Liver (tissue), 9 donors: Measurements from ENCODE around the gene PRODH. TPM values are rescaled to one million over a fixed set of nuclear protein-coding genes. Genes with fewer than 3 reads are reported as not detected.
"Not testable (repeated sequence)": the region's sequence is repeated elsewhere in the genome, so short reads cannot be mapped to it uniquely, and the experiment has no call there.

Experiments used
- DNase-seq: peaks from one replicate; pipeline ENCODE4 v3.0.0-alpha.2; 2017; ENCODE audit warnings: low spot score
- H3K27ac ChIP-seq, 2 donors: one replicate each; pipeline ENCODE4 v1.7.0; 2013; ENCODE audit warnings: inconsistent platforms in 2 of 2, low read length in 2 of 2, control low read depth in 1 of 2, low read depth in 1 of 2, mild to moderate bottlenecking in 1 of 2
- H3K27me3 ChIP-seq, 4 donors: one replicate each; pipeline versions ENCODE4 v1.6.1 to v1.7.0; 2013; ENCODE audit warnings: low read length in 3 of 4, inconsistent platforms in 1 of 4, mild to moderate bottlenecking in 1 of 4, moderate library complexity in 1 of 4; ENCODE audit not compliant: control insufficient read depth in 4 of 4, insufficient read depth in 4 of 4
- H3K36me3 ChIP-seq, 4 donors: one replicate each; pipeline versions ENCODE4 v1.6.1 to v1.7.0; 2013; ENCODE audit warnings: low read length in 3 of 4, mild to moderate bottlenecking in 3 of 4, low read depth in 1 of 4, moderate library complexity in 1 of 4; ENCODE audit not compliant: control insufficient read depth in 4 of 4, insufficient read depth in 3 of 4
- H3K4me1 ChIP-seq, 4 donors: one replicate each; pipeline versions ENCODE4 v1.6.1 to v1.7.0; 2013; ENCODE audit warnings: low read length in 3 of 4, mild to moderate bottlenecking in 3 of 4, moderate library complexity in 1 of 4; ENCODE audit not compliant: control insufficient read depth in 4 of 4, insufficient read depth in 4 of 4
- H3K4me3 ChIP-seq, 3 donors: one replicate each; pipeline versions ENCODE4 v1.6.1 to v1.7.0; 2013; ENCODE audit warnings: low read length in 3 of 3, control low read depth in 1 of 3, low read depth in 1 of 3, mild to moderate bottlenecking in 1 of 3
- H3K9ac ChIP-seq, 2 donors: one replicate each; pipeline ENCODE4 v1.7.0; 2013; ENCODE audit warnings: low read length in 2 of 2, mild to moderate bottlenecking in 2 of 2, moderate library complexity in 2 of 2, control low read depth in 1 of 2, low read depth in 1 of 2
- H3K9me3 ChIP-seq, 4 donors: one replicate each; pipeline versions ENCODE4 v1.6.1 to v1.7.0; 2013; ENCODE audit warnings: low read length in 3 of 4; ENCODE audit not compliant: control insufficient read depth in 4 of 4
- EGR1 ChIP-seq, 2 donors: IDR thresholded peaks; 2 replicates each; pipeline ENCODE4 v1.6.1; 2016 to 2018; ENCODE audit warnings: antibody characterized with exemption in 2 of 2, low read depth in 2 of 2
- FOXA1 ChIP-seq: IDR thresholded peaks from 2 replicates; pipeline ENCODE4 v1.6.1; 2016; ENCODE audit warnings: antibody characterized with exemption
- FOXA2 ChIP-seq: IDR thresholded peaks from 2 replicates; pipeline ENCODE4 v1.6.1; 2016; ENCODE audit warnings: antibody characterized with exemption
- GABPA ChIP-seq, 2 donors: IDR thresholded peaks in 1 of 2; conservative IDR thresholded peaks in 1 of 2; 2 replicates each; pipeline ENCODE4 v1.6.1; 2016; ENCODE audit warnings: antibody characterized with exemption in 2 of 2, mild to moderate bottlenecking in 1 of 2, moderate library complexity in 1 of 2
- HNF4A ChIP-seq, 2 donors: conservative IDR thresholded peaks; 2 replicates each; pipeline ENCODE4 v1.6.1; 2016; ENCODE audit warnings: antibody characterized with exemption in 2 of 2, mild to moderate bottlenecking in 2 of 2
- HNF4G ChIP-seq: IDR thresholded peaks from 2 replicates; pipeline ENCODE4 v1.6.1; 2016; ENCODE audit warnings: antibody characterized with exemption
- JUND ChIP-seq, 2 donors: IDR thresholded peaks; 2 replicates each; pipeline ENCODE4 v1.6.1; 2016; ENCODE audit warnings: antibody characterized with exemption in 2 of 2
- MAX ChIP-seq: IDR thresholded peaks from 2 replicates; pipeline ENCODE4 v1.6.1; 2016; ENCODE audit warnings: antibody characterized with exemption
- NR2F2 ChIP-seq: IDR thresholded peaks from 2 replicates; pipeline ENCODE4 v1.6.1; 2016; ENCODE audit warnings: antibody characterized with exemption
- RAD21 ChIP-seq, 2 donors: IDR thresholded peaks; 2 replicates each; pipeline ENCODE4 v1.6.1; 2016; ENCODE audit warnings: antibody characterized with exemption in 2 of 2, mild to moderate bottlenecking in 2 of 2
- RXRA ChIP-seq, 2 donors: IDR thresholded peaks; 2 replicates each; pipeline ENCODE4 v1.6.1; 2017 to 2018; ENCODE audit warnings: antibody characterized with exemption in 2 of 2, mild to moderate bottlenecking in 1 of 2
- SP1 ChIP-seq: IDR thresholded peaks from 2 replicates; pipeline ENCODE4 v1.6.1; 2018; ENCODE audit warnings: antibody characterized with exemption, mild to moderate bottlenecking
- TAF1 ChIP-seq: conservative IDR thresholded peaks from 2 replicates; pipeline ENCODE4 v1.6.1; 2016; ENCODE audit warnings: antibody characterized with exemption, mild to moderate bottlenecking
- YY1 ChIP-seq: IDR thresholded peaks from 2 replicates; pipeline ENCODE4 v1.6.1; 2016; ENCODE audit warnings: antibody characterized with exemption, mild to moderate bottlenecking
- ZBTB33 ChIP-seq: IDR thresholded peaks from 2 replicates; pipeline ENCODE4 v1.6.1; 2016; ENCODE audit warnings: antibody characterized with exemption
- WGBS: extraction: QIAGEN DNeasy Blood & Tissue Kit; methylation state at CpG from one replicate; pipeline ENCODE4 v1.1.7; 2013; 5-methylcytosine and 5-hydroxymethylcytosine counted together
- polyA plus RNA-seq, 2 donors: library from polyadenylated mRNA; stranded (reverse) in 1 of 2; unstranded in 1 of 2; fragments of 200-250 nt in 1 of 2; fragments of >200 nt in 1 of 2; fragmentation: Nextera tagmentation in 1 of 2; extraction: Ambion mirVana in 1 of 2; gene quantifications; one replicate each; pipeline versions ENCODE4 v1.2.1 to v1.2.3, GENCODE V29; 2013 to 2015
- total RNA-seq, 2 donors: library from RNA; depleted of rRNA; stranded (reverse); fragments of >200 nt; gene quantifications; one replicate each; pipeline ENCODE4 v1.2.3, GENCODE V29; 2014
- TF ChIP-seq, protein P1 (sequence below): IDR thresholded peaks from 2 replicates; pipeline ENCODE4 v1.6.1; 2016; ENCODE audit warnings: antibody characterized with exemption, mild to moderate bottlenecking
- TF ChIP-seq, protein P2 (sequence below): IDR thresholded peaks from 2 replicates; pipeline ENCODE4 v1.6.1; 2016; ENCODE audit warnings: antibody characterized with exemption
- donor health status: healthy.
- donor health status: healthy.
- donor health status: healthy.
- donor health status: healthy.
- donor health status: healthy.

Gene PRODH
- total and polyA plus RNA-seq, 4 donors = 1.2 to 4.1 (median 1.6) TPM; not detected in 1

GRCh38 chr22:18914558-18914957 lies 21.5 kb downstream of the PRODH start:
- H3K4me1 ChIP-seq, H3K36me3 ChIP-seq, H3K9ac ChIP-seq, DNase-seq, H3K9me3 ChIP-seq, H3K27me3 ChIP-seq, H3K4me3 ChIP-seq, H3K27ac ChIP-seq: not testable (repeated sequence)
- WGBS = no CpG with 5 or more reads among the region's 10 CpGs

DNA sequence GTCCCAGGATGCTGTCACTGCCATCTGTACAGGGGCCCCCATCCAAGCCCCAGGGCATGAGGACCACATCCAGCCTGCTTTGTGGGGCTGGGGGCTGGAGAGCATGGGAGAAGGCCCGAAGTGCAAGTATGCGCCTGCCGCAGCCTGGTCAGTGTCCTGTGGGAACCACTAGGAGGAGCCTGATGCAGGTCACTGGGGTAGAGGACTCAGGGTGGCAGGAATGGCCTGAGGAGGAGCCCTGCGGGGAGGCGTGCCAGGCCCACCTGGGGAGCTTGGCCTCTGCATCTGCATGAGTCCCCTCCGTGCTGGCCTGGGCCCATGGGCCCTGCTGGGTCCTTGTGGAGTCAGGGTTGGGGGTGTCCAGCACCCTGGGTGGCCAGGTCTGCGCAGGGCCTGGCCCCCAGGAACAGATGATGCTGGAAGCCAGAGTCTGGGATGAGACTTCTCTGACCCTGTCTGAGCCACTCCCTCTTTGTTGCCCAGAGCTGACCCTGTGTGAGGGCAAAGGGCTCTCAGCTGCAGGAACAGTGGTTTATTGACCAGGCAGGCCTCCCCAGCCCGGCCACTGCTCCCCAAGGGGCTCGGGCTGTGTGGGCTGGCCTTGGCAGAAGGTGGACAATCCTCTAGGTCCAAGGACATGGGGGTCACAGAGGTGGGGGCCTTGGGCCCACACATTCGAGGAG lies 23.7 kb downstream of the PRODH start:
- H3K9me3 ChIP-seq, H3K9ac ChIP-seq, DNase-seq, H3K36me3 ChIP-seq, H3K27ac ChIP-seq, H3K4me3 ChIP-seq, H3K27me3 ChIP-seq, H3K4me1 ChIP-seq: not testable (repeated sequence)
- WGBS = no CpG with 5 or more reads among the region's 10 CpGs

GRCh38 chr22:18911535-18911934 lies 24.6 kb downstream of the PRODH start:
- not testable (repeated sequence) for H3K9me3 ChIP-seq, H3K9ac ChIP-seq, DNase-seq, H3K27me3 ChIP-seq, H3K36me3 ChIP-seq, H3K4me1 ChIP-seq, H3K4me3 ChIP-seq, H3K27ac ChIP-seq
- WGBS = no CpG with 5 or more reads among the region's 2 CpGs

GRCh38 chr22:18909556-18909955 lies 26.5 kb downstream of the PRODH start:
- no CpG with 5 or more reads among the region's 5 CpGs for WGBS
- Histone ChIP-seq H3K9me3 (no peaks in the 10 kb centered on the region), H3K27me3 (no peaks in the 10 kb centered on the region), H3K4me1 (no peaks in the 10 kb centered on the region), H3K4me3 (no peak overlapping the region), H3K27ac (no peak overlapping the region), H3K9ac (no peak overlapping the region), H3K36me3 (no peaks in the 10 kb centered on the region)
- TF ChIP-seq RXRA (IDR thresholded peaks at IDR 0.05) = no peak
- TF ChIP-seq JUND (IDR thresholded peaks at IDR 0.05) = no peak
- no peak for TF ChIP-seq TAF1
- no peak for TF ChIP-seq FOXA2
- TF ChIP-seq, protein P1, sequence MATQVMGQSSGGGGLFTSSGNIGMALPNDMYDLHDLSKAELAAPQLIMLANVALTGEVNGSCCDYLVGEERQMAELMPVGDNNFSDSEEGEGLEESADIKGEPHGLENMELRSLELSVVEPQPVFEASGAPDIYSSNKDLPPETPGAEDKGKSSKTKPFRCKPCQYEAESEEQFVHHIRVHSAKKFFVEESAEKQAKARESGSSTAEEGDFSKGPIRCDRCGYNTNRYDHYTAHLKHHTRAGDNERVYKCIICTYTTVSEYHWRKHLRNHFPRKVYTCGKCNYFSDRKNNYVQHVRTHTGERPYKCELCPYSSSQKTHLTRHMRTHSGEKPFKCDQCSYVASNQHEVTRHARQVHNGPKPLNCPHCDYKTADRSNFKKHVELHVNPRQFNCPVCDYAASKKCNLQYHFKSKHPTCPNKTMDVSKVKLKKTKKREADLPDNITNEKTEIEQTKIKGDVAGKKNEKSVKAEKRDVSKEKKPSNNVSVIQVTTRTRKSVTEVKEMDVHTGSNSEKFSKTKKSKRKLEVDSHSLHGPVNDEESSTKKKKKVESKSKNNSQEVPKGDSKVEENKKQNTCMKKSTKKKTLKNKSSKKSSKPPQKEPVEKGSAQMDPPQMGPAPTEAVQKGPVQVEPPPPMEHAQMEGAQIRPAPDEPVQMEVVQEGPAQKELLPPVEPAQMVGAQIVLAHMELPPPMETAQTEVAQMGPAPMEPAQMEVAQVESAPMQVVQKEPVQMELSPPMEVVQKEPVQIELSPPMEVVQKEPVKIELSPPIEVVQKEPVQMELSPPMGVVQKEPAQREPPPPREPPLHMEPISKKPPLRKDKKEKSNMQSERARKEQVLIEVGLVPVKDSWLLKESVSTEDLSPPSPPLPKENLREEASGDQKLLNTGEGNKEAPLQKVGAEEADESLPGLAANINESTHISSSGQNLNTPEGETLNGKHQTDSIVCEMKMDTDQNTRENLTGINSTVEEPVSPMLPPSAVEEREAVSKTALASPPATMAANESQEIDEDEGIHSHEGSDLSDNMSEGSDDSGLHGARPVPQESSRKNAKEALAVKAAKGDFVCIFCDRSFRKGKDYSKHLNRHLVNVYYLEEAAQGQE = no peak
- no peak for TF ChIP-seq GABPA (IDR thresholded peaks at IDR 0.05 in 1 of 2, conservative IDR thresholded peaks at IDR 0.05 in 1 of 2)
- TF ChIP-seq RAD21 (IDR thresholded peaks at IDR 0.05) = no peak
- no peak for TF ChIP-seq HNF4A (conservative IDR thresholded peaks at IDR 0.05)
- TF ChIP-seq ZBTB33 = no peak
- TF ChIP-seq HNF4G = no peak
- no peak for TF ChIP-seq YY1
- TF ChIP-seq EGR1 (IDR thresholded peaks at IDR 0.05; ENCODE audit: low read depth in 2 of 2) = no peak
- TF ChIP-seq, protein P2, sequence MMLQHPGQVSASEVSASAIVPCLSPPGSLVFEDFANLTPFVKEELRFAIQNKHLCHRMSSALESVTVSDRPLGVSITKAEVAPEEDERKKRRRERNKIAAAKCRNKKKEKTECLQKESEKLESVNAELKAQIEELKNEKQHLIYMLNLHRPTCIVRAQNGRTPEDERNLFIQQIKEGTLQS = no peak
- no peak for TF ChIP-seq NR2F2
- TF ChIP-seq FOXA1 = no peak
- TF ChIP-seq SP1 = no peak
- no peak for TF ChIP-seq MAX
- no peak for DNase-seq
